Breast epithelium (tissue), 3 donors: ENCODE results near the gene UCN3.

Source experiments
- CTCF ChIP-seq, 3 donors: fragments of 450-650 bp; IDR thresholded peaks; one replicate each; pipeline ENCODE4 v1.5.1; 2016 to 2017; ENCODE audit warnings: antibody characterized with exemption in 3 of 3, mild to moderate bottlenecking in 3 of 3, moderate library complexity in 3 of 3
- POLR2A ChIP-seq: fragments of 450-650 bp; IDR thresholded peaks from one replicate; pipeline ENCODE4 v1.6.1; 2016; ENCODE audit warnings: antibody characterized with exemption, mild to moderate bottlenecking, moderate library complexity
- POLR2AphosphoS5 ChIP-seq, 3 donors: sonication (generic); formaldehyde crosslinking; IDR thresholded peaks; one replicate each; pipeline ENCODE4 v1.6.1; 2017; ENCODE audit warnings: antibody characterized with exemption in 3 of 3

GRCh38 chr10:5423771-5424170 lies 59.0 kb downstream of the UCN3 start:
- TF ChIP-seq CTCF (IDR thresholded peaks at IDR 0.05), result no peak
- TF ChIP-seq POLR2A, result no peak
- no peak for TF ChIP-seq POLR2AphosphoS5 (IDR thresholded peaks at IDR 0.05)
